ENCODE data around the gene RIC8B.

RIC8B gene

GRCh38 chr12:106892075-106892474 is 117.6 kb downstream of the RIC8B start:
- no peaks in the 10 kb centered on the region for H3K9me3 ChIP-seq (ENCODE audit: severe bottlenecking)
- TF ChIP-seq, protein P1, sequence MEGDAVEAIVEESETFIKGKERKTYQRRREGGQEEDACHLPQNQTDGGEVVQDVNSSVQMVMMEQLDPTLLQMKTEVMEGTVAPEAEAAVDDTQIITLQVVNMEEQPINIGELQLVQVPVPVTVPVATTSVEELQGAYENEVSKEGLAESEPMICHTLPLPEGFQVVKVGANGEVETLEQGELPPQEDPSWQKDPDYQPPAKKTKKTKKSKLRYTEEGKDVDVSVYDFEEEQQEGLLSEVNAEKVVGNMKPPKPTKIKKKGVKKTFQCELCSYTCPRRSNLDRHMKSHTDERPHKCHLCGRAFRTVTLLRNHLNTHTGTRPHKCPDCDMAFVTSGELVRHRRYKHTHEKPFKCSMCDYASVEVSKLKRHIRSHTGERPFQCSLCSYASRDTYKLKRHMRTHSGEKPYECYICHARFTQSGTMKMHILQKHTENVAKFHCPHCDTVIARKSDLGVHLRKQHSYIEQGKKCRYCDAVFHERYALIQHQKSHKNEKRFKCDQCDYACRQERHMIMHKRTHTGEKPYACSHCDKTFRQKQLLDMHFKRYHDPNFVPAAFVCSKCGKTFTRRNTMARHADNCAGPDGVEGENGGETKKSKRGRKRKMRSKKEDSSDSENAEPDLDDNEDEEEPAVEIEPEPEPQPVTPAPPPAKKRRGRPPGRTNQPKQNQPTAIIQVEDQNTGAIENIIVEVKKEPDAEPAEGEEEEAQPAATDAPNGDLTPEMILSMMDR (IDR thresholded peaks at IDR 0.05; ENCODE audit: low read depth, low read length), result no peak

DNA sequence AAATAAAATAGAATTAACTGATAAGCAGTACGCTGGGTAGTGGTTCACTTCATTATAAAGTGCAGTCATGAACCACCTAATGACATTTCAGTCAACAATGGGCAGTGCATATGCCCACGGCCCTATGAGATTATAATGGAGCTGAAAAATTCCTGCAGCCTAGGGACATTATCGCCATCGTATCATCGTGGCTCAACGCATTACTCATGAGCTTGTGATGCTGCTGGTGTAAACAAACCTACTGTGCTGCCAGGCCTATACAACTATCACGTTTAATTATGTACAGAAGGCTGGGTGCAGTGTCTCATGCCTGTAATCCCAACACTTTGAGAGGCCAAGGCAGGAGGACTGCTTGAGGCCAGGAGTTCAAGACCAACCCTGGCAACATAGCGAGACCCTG is 119.0 kb downstream of the RIC8B start:
- TF ChIP-seq, protein P1 (IDR thresholded peaks at IDR 0.05; ENCODE audit: low read depth, low read length), result no peak
- Histone ChIP-seq H3K27ac (no peak overlapping the region), H3K36me3 (no peaks in the 10 kb centered on the region), H3K9me3 (ENCODE audit: severe bottlenecking) (no peaks in the 10 kb centered on the region), H3K4me3 (ENCODE audit: low read depth, low read length) (no peak overlapping the region), H3K27me3 (ENCODE audit: insufficient read depth, low read depth, severe bottlenecking) (no peaks in the 10 kb centered on the region)
- no peak for DNase-seq

More at GRCh38 chr12:106892075-106892474, 117.6 kb downstream of the RIC8B start:
- no peak overlapping the region for H3K4me3 ChIP-seq (ENCODE audit: low read depth, low read length)
- H3K27me3 ChIP-seq (ENCODE audit: insufficient read depth, low read depth, severe bottlenecking), result no peaks in the 10 kb centered on the region
- no peak overlapping the region for H3K27ac ChIP-seq
- H3K36me3 ChIP-seq, result no peaks in the 10 kb centered on the region
- DNase-seq, result no peak

DNA sequence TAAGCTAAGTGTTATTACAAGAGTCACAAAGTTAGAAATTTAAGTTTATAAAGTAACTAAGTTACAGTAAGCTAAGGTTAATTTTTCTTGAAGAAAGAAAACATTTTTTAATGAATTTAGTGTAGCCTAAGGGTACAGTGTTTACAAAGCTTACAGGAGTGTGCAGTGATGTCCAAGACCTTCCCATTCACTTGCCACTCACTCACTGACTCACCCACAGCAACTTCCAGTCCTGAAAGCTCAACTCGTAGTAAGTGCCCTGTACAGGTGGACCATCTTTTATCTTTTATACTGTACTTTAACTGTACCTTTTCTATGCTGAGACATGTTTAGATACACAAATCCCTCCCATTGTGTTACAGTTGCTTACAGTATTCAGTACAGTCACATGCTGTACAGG is 120.3 kb downstream of the RIC8B start:
- DNase-seq, result no peak
- TF ChIP-seq, protein P1 (IDR thresholded peaks at IDR 0.05; ENCODE audit: low read depth, low read length), result no peak
- no peak overlapping the region for H3K4me3 ChIP-seq (ENCODE audit: low read depth, low read length)
- no peak overlapping the region for H3K27ac ChIP-seq
- H3K9me3 ChIP-seq (ENCODE audit: severe bottlenecking), result no peaks in the 10 kb centered on the region
- H3K27me3 ChIP-seq (ENCODE audit: insufficient read depth, low read depth, severe bottlenecking), result no peaks in the 10 kb centered on the region
- no peaks in the 10 kb centered on the region for H3K36me3 ChIP-seq

DNA sequence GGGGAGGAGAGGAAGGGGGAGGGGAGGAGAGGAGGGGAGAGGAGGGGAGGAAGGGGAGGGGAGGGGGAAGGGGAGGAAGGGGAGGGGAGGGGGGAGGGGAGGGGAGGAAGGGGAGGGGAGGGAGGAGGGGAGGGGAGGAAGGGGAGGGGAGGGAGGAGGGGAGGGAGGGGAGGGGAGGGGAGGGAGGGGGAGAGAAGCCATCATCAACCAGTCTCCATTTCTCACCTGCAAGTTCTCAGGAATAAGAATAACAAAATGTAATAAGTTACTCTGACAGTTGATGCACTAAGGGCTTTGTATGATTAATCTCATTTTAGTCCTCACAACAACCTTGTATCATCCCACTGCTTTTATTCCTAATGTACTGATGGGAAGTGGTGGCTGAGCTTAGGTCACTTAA is 122.1 kb downstream of the RIC8B start:
- DNase-seq, result no peak
- TF ChIP-seq, protein P1 (IDR thresholded peaks at IDR 0.05; ENCODE audit: low read depth, low read length), result no peak
- Histone ChIP-seq H3K36me3 (no peaks in the 10 kb centered on the region), H3K27me3 (ENCODE audit: insufficient read depth, low read depth, severe bottlenecking) (no peaks in the 10 kb centered on the region), H3K27ac (no peak overlapping the region), H3K9me3 (ENCODE audit: severe bottlenecking) (no peaks in the 10 kb centered on the region), H3K4me3 (ENCODE audit: low read depth, low read length) (no peak overlapping the region)

DNA sequence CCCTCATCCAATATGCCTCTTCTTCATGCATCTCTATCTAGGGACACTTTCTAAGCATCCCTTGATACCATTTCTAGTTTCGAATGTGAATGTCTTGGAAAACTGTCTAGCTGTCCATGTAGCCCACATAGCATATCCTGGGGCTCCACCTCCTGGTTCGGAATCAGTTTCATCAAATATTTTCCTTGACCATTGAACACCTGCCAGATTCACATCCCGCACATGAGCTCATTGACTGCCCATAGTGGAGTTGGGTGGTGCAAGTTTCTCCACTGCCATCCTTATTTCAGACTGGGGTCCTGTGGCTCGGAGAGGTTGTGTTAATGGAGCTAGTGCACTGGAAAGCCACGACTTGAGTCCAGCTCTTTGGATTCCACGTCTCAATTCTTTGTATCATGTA is 122.6 kb downstream of the RIC8B start:
- no peaks in the 10 kb centered on the region for H3K9me3 ChIP-seq (ENCODE audit: severe bottlenecking)
- H3K4me3 ChIP-seq (ENCODE audit: low read depth, low read length), result no peak overlapping the region
- DNase-seq, result no peak
- no peaks in the 10 kb centered on the region for H3K27me3 ChIP-seq (ENCODE audit: insufficient read depth, low read depth, severe bottlenecking)
- TF ChIP-seq, protein P1 (IDR thresholded peaks at IDR 0.05; ENCODE audit: low read depth, low read length), result 0 out of 2 replicates have a peak, but pooled peaks have one; percentile 7
- no peaks in the 10 kb centered on the region for H3K36me3 ChIP-seq
- no peak overlapping the region for H3K27ac ChIP-seq

Data from WERI-Rb-1 (cell line).